Muscle of leg (tissue), 11 donors: ENCODE measurements around the gene HAUS8. TPM values are rescaled to one million over a fixed set of nuclear protein-coding genes. Genes with fewer than 3 reads are reported as not detected.
"Not testable (repeated sequence)": the region's sequence is repeated elsewhere in the genome, so short reads cannot be mapped to it uniquely, and the experiment has no call there.

ENCODE experiments used
- DNase-seq: peaks from one replicate; pipeline ENCODE4 v3.0.0; 2013
- H3K27ac ChIP-seq: one replicate; pipeline ENCODE4 v1.5.1; 2013; ENCODE audit warnings: mild to moderate bottlenecking, low read length, control low read depth
- H3K27me3 ChIP-seq: one replicate; pipeline ENCODE4 v1.6.1; 2013; ENCODE audit warnings: low read length; ENCODE audit not compliant: control insufficient read depth, insufficient read depth
- H3K36me3 ChIP-seq: one replicate; pipeline ENCODE4 v1.6.1; 2013; ENCODE audit warnings: low read length; ENCODE audit not compliant: control insufficient read depth, insufficient read depth
- H3K4me1 ChIP-seq: one replicate; pipeline ENCODE4 v1.6.1; 2013; ENCODE audit warnings: low read length; ENCODE audit not compliant: control insufficient read depth, insufficient read depth
- H3K4me3 ChIP-seq: one replicate; pipeline ENCODE4 v1.5.1; 2013; ENCODE audit warnings: low read length, control low read depth
- H3K9me3 ChIP-seq: replicated peaks from 2 replicates; pipeline ENCODE4 v1.6.1; 2013; ENCODE audit warnings: low read depth, low read length; ENCODE audit not compliant: control insufficient read depth
- WGBS: methylation state at CpG from one replicate; pipeline ENCODE4 v1.1.5; 2013; ENCODE audit warnings: missing lambda C conversion rate; ENCODE audit not compliant: insufficient coverage; 5-methylcytosine and 5-hydroxymethylcytosine counted together
- polyA plus RNA-seq, 8 donors: library from polyadenylated mRNA; unstranded; fragments of 120-200 nt; gene quantifications; one replicate each; pipeline versions ENCODE4 v1.2.1 to v1.2.3, GENCODE V29; 2013; ENCODE audit warnings: inconsistent platforms in 1 of 8, low replicate concordance in 1 of 8; ENCODE audit not compliant: insufficient read length in 8 of 8, insufficient read depth in 1 of 8
- total RNA-seq: library from RNA; stranded (reverse); fragments of 120-200 nt; gene quantifications from one replicate; pipeline ENCODE4 v1.2.4, GENCODE V29; 2013

Gene HAUS8
- total and polyA plus RNA-seq, 9 donors: 3.9 to 14.0 (median 10.0) TPM

- WGBS: 67% methylated on average over 15 of the region's 15 CpGs
- Histone ChIP-seq H3K27me3 (no peaks in the 10 kb centered on the region), H3K4me3 (no peak overlapping the region), H3K9me3 (no peaks in the 10 kb centered on the region), H3K36me3 (no peaks in the 10 kb centered on the region), H3K27ac (no peak overlapping the region), H3K4me1 (peaks cover 9% of the 10 kb centered on the region)
- no peak for DNase-seq
Measured at GRCh38 chr19:17037966-17038500, 37.2 kb downstream of the HAUS8 start.

- peaks cover 2% of the 10 kb centered on the region for H3K27me3 ChIP-seq
- DNase-seq: no peak
- H3K4me3 ChIP-seq: no peak overlapping the region
- peaks cover 7% of the 10 kb centered on the region for H3K4me1 ChIP-seq
- no peaks in the 10 kb centered on the region for H3K9me3 ChIP-seq
- H3K27ac ChIP-seq: no peak overlapping the region
- H3K36me3 ChIP-seq: no peaks in the 10 kb centered on the region
- WGBS: 76% methylated on average over 2 of the region's 6 CpGs
Measured at GRCh38 chr19:17037184-17037583, 38.1 kb downstream of the HAUS8 start.

DNA sequence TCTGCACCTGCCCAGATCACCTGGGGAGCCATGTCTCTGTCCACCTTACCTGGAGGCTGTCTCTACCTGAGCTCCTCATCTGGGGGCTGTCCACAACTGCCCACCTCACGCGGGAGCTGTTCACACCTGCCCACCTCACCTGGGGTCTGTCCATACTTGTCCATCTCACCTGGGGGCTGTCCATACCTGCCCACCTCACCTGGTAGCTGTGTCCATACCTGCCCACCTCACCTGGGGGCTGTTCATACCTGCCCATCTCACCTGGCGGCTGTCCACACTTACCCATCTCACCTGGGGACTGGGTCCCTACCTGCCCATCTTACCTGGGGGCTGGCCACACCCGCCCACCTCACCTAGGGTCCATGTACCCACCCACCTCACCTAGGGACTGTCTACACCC, 38.6 kb downstream of the HAUS8 start:
- no peaks in the 10 kb centered on the region for H3K9me3 ChIP-seq
- no peak overlapping the region for H3K4me3 ChIP-seq
- H3K27me3 ChIP-seq: peaks cover 2% of the 10 kb centered on the region
- no peak for DNase-seq
- no peaks in the 10 kb centered on the region for H3K36me3 ChIP-seq
- WGBS: 80% methylated on average over 4 of the region's 4 CpGs
- H3K27ac ChIP-seq: no peak overlapping the region
- H3K4me1 ChIP-seq: peaks cover 2% of the 10 kb centered on the region

GRCh38 chr19:17035842-17036424, 39.3 kb downstream of the HAUS8 start:
- Histone ChIP-seq H3K27me3 (peaks cover 2% of the 10 kb centered on the region), H3K9me3 (no peaks in the 10 kb centered on the region), H3K36me3 (no peaks in the 10 kb centered on the region), H3K4me1 (no peaks in the 10 kb centered on the region), H3K4me3 (no peak overlapping the region), H3K27ac (no peak overlapping the region)
- WGBS: 80% methylated on average over 12 of the region's 15 CpGs
- DNase-seq: peak; percentile 70

- H3K27ac ChIP-seq: no peak overlapping the region
- H3K4me3 ChIP-seq: no peak overlapping the region
- no peaks in the 10 kb centered on the region for H3K9me3 ChIP-seq
- DNase-seq: no peak
- H3K4me1 ChIP-seq: no peaks in the 10 kb centered on the region
- H3K36me3 ChIP-seq: no peaks in the 10 kb centered on the region
- H3K27me3 ChIP-seq: peaks cover 15% of the 10 kb centered on the region
- 79% methylated on average over 4 of the region's 6 CpGs for WGBS
Measured at GRCh38 chr19:17031741-17032140, 43.5 kb downstream of the HAUS8 start.

DNA sequence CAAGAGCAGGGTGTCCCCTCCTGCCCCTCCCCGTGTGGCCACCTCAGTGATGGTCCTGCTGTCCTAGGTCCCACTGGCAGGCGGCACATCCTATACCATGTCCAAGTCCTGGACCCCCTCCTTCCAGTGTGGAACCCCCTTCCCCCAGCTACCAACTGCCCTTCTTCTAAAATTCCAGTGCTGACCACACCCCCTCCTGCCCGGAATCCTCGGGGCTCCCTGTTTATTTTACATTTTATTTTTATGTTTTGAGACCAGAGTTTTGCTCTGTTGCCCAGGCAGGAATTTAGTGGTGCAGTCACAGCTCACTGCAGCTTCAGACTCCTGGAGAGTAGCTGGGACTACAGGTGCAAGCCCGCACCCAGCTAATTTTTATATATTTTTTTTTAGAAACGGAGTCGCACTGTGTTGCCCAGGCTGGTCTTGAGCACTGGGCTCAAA, 47.7 kb downstream of the HAUS8 start:
- H3K27ac ChIP-seq: no peak overlapping the region
- no peaks in the 10 kb centered on the region for H3K36me3 ChIP-seq
- WGBS: 60% methylated on average over 4 of the region's 7 CpGs
- H3K27me3 ChIP-seq: peaks cover 34% of the 10 kb centered on the region
- DNase-seq: no peak
- no peak overlapping the region for H3K4me3 ChIP-seq
- H3K4me1 ChIP-seq: peaks cover 10% of the 10 kb centered on the region
- H3K9me3 ChIP-seq: peaks cover 16% of the 10 kb centered on the region

GRCh38 chr19:17026706-17027534, 48.3 kb downstream of the HAUS8 start, which contains the start of gene CPAMD8:
Gene CPAMD8 (minus strand): TSS chr19:17026810. CDS start chr19:17026642, 168 bp downstream.
- peak within 1 kb of the TSS; percentile 37 for H3K4me3 ChIP-seq
- WGBS: under 1% methylated on average over 51 of the region's 67 CpGs
- H3K4me1 ChIP-seq: peaks cover 10% of the 10 kb centered on the region
- no peak within 1 kb of the TSS for H3K27ac ChIP-seq
- DNase-seq: no peak
- no peaks in the 10 kb centered on the region for H3K36me3 ChIP-seq
- peaks cover 33% of the 10 kb centered on the region for H3K27me3 ChIP-seq
- peaks cover 19% of the 10 kb centered on the region for H3K9me3 ChIP-seq

DNA sequence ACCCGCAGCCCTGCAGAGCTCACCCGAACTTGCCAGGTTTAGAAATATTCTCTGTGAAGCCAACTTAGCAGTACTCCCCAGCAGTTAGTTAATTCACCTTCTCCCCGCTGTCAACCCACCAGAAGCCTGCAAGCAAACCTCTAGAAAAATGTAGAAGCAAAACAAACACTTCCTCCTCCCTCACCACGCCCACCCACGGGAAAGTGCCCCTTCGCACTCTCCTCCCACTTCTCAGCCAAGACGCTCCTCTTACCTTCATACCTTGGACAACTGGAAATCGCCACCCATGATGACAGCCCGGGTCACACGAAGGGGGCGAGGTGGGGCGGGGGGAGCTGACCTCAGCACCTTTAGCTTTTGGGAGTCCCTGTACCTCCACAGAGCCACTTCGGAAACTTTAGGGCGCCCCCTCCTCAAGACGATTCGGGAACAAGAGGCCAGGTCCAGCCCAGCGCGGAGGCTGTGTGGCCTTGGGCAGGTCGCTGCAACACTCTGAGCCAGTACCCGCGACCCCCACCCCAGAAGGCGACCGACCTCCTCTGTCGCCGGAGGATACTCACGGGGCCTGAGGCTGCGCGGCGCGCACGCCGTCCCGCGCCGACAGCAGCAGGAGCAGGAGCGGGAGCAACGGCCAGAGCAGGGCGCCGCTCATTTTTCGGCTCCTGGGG, 49.1 kb downstream of the HAUS8 start:
- Histone ChIP-seq H3K27ac (no peak overlapping the region), H3K4me3 (peak overlapping the region; percentile 37), H3K36me3 (no peaks in the 10 kb centered on the region), H3K27me3 (peaks cover 33% of the 10 kb centered on the region), H3K9me3 (peaks cover 19% of the 10 kb centered on the region), H3K4me1 (peaks cover 10% of the 10 kb centered on the region)
- no peak for DNase-seq
- WGBS: under 1% methylated on average over 21 of the region's 40 CpGs

GRCh38 chr19:17025361-17025760, 49.9 kb downstream of the HAUS8 start:
- peaks cover 19% of the 10 kb centered on the region for H3K9me3 ChIP-seq
- 76% methylated on average over 3 of the region's 6 CpGs for WGBS
- H3K4me1 ChIP-seq: peaks cover 10% of the 10 kb centered on the region
- H3K4me3 ChIP-seq: no peak overlapping the region
- H3K27me3 ChIP-seq: peaks cover 33% of the 10 kb centered on the region
- H3K36me3 ChIP-seq: no peaks in the 10 kb centered on the region
- no peak for DNase-seq
- no peak overlapping the region for H3K27ac ChIP-seq

DNA sequence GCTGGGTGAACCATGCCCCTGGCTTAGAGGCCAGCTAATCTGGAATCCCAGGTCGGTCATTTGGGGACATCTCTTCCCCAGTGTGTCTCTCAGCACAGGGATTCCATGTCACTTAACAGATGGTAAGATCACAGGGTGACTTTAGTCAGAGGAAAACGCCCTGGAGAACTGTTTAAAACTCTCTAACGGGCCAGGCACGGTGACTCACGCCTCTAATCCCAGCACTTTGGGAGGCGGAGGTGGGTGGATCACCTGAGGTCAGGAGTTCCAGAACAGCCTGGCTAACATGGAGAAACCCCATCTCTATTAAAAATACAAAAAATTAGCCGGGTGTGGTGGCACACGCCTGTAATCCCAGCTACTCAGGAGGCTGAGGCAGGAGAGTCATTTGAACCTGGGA, 50.3 kb downstream of the HAUS8 start:
- not testable (repeated sequence) for H3K36me3 ChIP-seq, H3K4me1 ChIP-seq, H3K4me3 ChIP-seq, H3K27ac ChIP-seq, DNase-seq
- peaks cover 33% of the 10 kb centered on the region for H3K27me3 ChIP-seq
- WGBS: 77% methylated on average over 5 of the region's 8 CpGs
- H3K9me3 ChIP-seq: peaks cover 19% of the 10 kb centered on the region
